K562 (cell line): ENCODE measurements around the gene SSBP2.

ENCODE experiments used
- ATF3 ChIP-seq, 2 experiments: fragments of 450-650 bp in 1 of 2; sonication (generic) in 1 of 2; formaldehyde crosslinking in 1 of 2; IDR thresholded peaks in 1 of 2; conservative IDR thresholded peaks in 1 of 2; 2 replicates each; pipeline versions ENCODE4 v1.6.1 to v1.8.1; 2016 to 2023; ENCODE audit warnings: mild to moderate bottlenecking in 2 of 2, moderate library complexity in 2 of 2, inconsistent platforms in 1 of 2, missing genetic modification reagents in 1 of 2
- HNRNPLL ChIP-seq: fragments of 200-400 bp; formaldehyde crosslinking; IDR thresholded peaks from 2 replicates; pipeline ENCODE4 v1.6.1; 2017; ENCODE audit warnings: low read length, low read depth, mild to moderate bottlenecking; ENCODE audit not compliant: poor library complexity, severe bottlenecking
- MCM3 ChIP-seq: fragments of 450-650 bp; IDR thresholded peaks from 2 replicates; pipeline ENCODE4 v1.6.1; 2016
- PHF8 ChIP-seq: fragments of 200-600 bp; sonication (generic); IDR thresholded peaks from 2 replicates; pipeline ENCODE4 v1.6.1; 2012; ENCODE audit warnings: mixed run types, mild to moderate bottlenecking, inconsistent platforms, low read length, moderate library complexity, borderline replicate concordance
- POLR2A ChIP-seq: fragments of 450-650 bp; conservative IDR thresholded peaks from 2 replicates; pipeline ENCODE4 v1.6.1; 2016
- POLR2AphosphoS5 ChIP-seq: IDR thresholded peaks from 2 replicates; pipeline ENCODE4 v1.6.1; 2011; ENCODE audit warnings: mild to moderate bottlenecking, low read depth, low read length, moderate library complexity; ENCODE audit not compliant: control insufficient read depth, insufficient read depth
- POLR2B ChIP-seq: fragments of 450-650 bp; IDR thresholded peaks from 2 replicates; pipeline ENCODE4 v1.6.1; 2018; ENCODE audit warnings: low read depth; ENCODE audit not compliant: partially characterized antibody
- SP1 ChIP-seq: sonication (generic); formaldehyde crosslinking; IDR thresholded peaks from 2 replicates; pipeline ENCODE4 v1.8.1; 2022; ENCODE audit warnings: mild to moderate bottlenecking, missing genetic modification reagents
- TEAD2 ChIP-seq: fragments of 450-650 bp; IDR thresholded peaks from 2 replicates; pipeline ENCODE4 v1.6.1; 2016; ENCODE audit warnings: missing genetic modification characterization, control low read depth, missing compliant biosample characterization
- USF2 ChIP-seq: sonication (generic); formaldehyde crosslinking; IDR thresholded peaks from 2 replicates; pipeline ENCODE4 v1.5.0; 2020; ENCODE audit warnings: missing genetic modification reagents
- TF ChIP-seq, protein P1 (sequence below), 2 experiments: IDR thresholded peaks; 2 replicates each; pipeline ENCODE4 v1.6.1; 2012; ENCODE audit warnings: improper control_type of control experiment in 2 of 2, low read depth in 2 of 2, low read length in 2 of 2, borderline replicate concordance in 1 of 2
- TF ChIP-seq, protein P2 (sequence below): fragments of 450-650 bp; IDR thresholded peaks from 2 replicates; pipeline ENCODE4 v1.6.1; 2014; ENCODE audit warnings: low read depth, mild to moderate bottlenecking, moderate library complexity, borderline replicate concordance

- no peak for TF ChIP-seq POLR2AphosphoS5
- TF ChIP-seq, protein P1, sequence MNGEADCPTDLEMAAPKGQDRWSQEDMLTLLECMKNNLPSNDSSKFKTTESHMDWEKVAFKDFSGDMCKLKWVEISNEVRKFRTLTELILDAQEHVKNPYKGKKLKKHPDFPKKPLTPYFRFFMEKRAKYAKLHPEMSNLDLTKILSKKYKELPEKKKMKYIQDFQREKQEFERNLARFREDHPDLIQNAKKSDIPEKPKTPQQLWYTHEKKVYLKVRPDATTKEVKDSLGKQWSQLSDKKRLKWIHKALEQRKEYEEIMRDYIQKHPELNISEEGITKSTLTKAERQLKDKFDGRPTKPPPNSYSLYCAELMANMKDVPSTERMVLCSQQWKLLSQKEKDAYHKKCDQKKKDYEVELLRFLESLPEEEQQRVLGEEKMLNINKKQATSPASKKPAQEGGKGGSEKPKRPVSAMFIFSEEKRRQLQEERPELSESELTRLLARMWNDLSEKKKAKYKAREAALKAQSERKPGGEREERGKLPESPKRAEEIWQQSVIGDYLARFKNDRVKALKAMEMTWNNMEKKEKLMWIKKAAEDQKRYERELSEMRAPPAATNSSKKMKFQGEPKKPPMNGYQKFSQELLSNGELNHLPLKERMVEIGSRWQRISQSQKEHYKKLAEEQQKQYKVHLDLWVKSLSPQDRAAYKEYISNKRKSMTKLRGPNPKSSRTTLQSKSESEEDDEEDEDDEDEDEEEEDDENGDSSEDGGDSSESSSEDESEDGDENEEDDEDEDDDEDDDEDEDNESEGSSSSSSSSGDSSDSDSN (IDR thresholded peaks at IDR 0.05; ENCODE audit: borderline replicate concordance in 1 of 2, low read depth in 2 of 2, low read length in 2 of 2) = no peak
- TF ChIP-seq USF2 (CRISPR knock-in tag) = no peak
- TF ChIP-seq, protein P2, sequence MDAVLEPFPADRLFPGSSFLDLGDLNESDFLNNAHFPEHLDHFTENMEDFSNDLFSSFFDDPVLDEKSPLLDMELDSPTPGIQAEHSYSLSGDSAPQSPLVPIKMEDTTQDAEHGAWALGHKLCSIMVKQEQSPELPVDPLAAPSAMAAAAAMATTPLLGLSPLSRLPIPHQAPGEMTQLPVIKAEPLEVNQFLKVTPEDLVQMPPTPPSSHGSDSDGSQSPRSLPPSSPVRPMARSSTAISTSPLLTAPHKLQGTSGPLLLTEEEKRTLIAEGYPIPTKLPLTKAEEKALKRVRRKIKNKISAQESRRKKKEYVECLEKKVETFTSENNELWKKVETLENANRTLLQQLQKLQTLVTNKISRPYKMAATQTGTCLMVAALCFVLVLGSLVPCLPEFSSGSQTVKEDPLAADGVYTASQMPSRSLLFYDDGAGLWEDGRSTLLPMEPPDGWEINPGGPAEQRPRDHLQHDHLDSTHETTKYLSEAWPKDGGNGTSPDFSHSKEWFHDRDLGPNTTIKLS = no peak
- no peak for TF ChIP-seq POLR2A
- TF ChIP-seq ATF3 (IDR thresholded peaks at IDR 0.05) = no peak
- no peak for TF ChIP-seq ATF3 (CRISPR knock-in tag; conservative IDR thresholded peaks at IDR 0.05)
- TF ChIP-seq PHF8 = no peak
- no peak for TF ChIP-seq MCM3
- TF ChIP-seq HNRNPLL = no peak
- no peak for TF ChIP-seq POLR2B
- TF ChIP-seq TEAD2 (tag) = no peak
- TF ChIP-seq SP1 (CRISPR knock-in tag) = no peak
These were observed 120.2 kb downstream of the SSBP2 start for GRCh38 chr5:81630684-81631083.
